ENCODE data around the gene CTNND2. TPM values are rescaled to one million over a fixed set of nuclear protein-coding genes. Genes with fewer than 3 reads are reported as not detected.

Gene CTNND2
- total RNA-seq, 1 donor from 2014 or later = 13.9 TPM

- Histone ChIP-seq H4K20me1 (ENCODE audit: low read depth) (no peaks in the 10 kb centered on the region), H3F3A (ENCODE audit: low read depth) (no peaks in the 10 kb centered on the region), H3K79me2 (ENCODE audit: low read depth) (no peaks in the 10 kb centered on the region), H3K9me3 (ENCODE audit: low read depth) (no peaks in the 10 kb centered on the region), H2AFZ (replicated peaks) (no peak overlapping the region), H3K4me2 (no peak overlapping the region), H3K4me3 (no peak overlapping the region), H3K27me3 (no peaks in the 10 kb centered on the region), H3K27ac (no peak overlapping the region), H3K4me1 (no peaks in the 10 kb centered on the region), H3K9ac (no peak overlapping the region), H3K36me3 (no peaks in the 10 kb centered on the region)
- no peaks in the 10 kb centered on the region for H3K4me1 Mint-ChIP-seq
- peaks cover 5% of the 10 kb centered on the region for H3K36me3 Mint-ChIP-seq
- peaks cover 2% of the 10 kb centered on the region for H3K27me3 Mint-ChIP-seq (ENCODE audit: insufficient read depth, low read depth)
- no peak overlapping the region for H3K27ac Mint-ChIP-seq
- H3K9me3 Mint-ChIP-seq = no peaks in the 10 kb centered on the region
- no peak for DNase-seq (ENCODE audit: low spot score)
- TF ChIP-seq EZH2 (IDR thresholded peaks at IDR 0.05) (no peak), EZH2phosphoT487 (IDR thresholded peaks at IDR 0.05) (no peak)
- TF ChIP-seq, protein P1, sequence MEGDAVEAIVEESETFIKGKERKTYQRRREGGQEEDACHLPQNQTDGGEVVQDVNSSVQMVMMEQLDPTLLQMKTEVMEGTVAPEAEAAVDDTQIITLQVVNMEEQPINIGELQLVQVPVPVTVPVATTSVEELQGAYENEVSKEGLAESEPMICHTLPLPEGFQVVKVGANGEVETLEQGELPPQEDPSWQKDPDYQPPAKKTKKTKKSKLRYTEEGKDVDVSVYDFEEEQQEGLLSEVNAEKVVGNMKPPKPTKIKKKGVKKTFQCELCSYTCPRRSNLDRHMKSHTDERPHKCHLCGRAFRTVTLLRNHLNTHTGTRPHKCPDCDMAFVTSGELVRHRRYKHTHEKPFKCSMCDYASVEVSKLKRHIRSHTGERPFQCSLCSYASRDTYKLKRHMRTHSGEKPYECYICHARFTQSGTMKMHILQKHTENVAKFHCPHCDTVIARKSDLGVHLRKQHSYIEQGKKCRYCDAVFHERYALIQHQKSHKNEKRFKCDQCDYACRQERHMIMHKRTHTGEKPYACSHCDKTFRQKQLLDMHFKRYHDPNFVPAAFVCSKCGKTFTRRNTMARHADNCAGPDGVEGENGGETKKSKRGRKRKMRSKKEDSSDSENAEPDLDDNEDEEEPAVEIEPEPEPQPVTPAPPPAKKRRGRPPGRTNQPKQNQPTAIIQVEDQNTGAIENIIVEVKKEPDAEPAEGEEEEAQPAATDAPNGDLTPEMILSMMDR (IDR thresholded peaks at IDR 0.05) = no peak
- no peak overlapping the region for H3K4me3 Mint-ChIP-seq
Observed at GRCh38 chr5:11455505-11455904, 448.7 kb downstream of the CTNND2 start.

GRCh38 chr5:11452852-11453251, 451.4 kb downstream of the CTNND2 start:
- no peaks in the 10 kb centered on the region for H3K36me3 ChIP-seq

GRCh38 chr5:11449966-11450365, 454.3 kb downstream of the CTNND2 start:
- no peaks in the 10 kb centered on the region for H4K20me1 ChIP-seq (ENCODE audit: low read depth)
- no peak for DNase-seq (ENCODE audit: low spot score)
- Mint-ChIP-seq H3K27ac (no peak overlapping the region), H3K4me1 (peaks cover 15% of the 10 kb centered on the region), H3K36me3 (peaks cover 3% of the 10 kb centered on the region), H3K4me3 (no peak overlapping the region), H3K27me3 (ENCODE audit: insufficient read depth, low read depth) (no peaks in the 10 kb centered on the region), H3K9me3 (peaks cover 2% of the 10 kb centered on the region)
- TF ChIP-seq, protein P1 (IDR thresholded peaks at IDR 0.05) = no peak
- TF ChIP-seq EZH2phosphoT487 (IDR thresholded peaks at IDR 0.05) = no peak
- H3K9ac ChIP-seq = no peak overlapping the region
- H3K36me3 ChIP-seq = no peaks in the 10 kb centered on the region
- peaks cover 23% of the 10 kb centered on the region for H3K4me1 ChIP-seq
- no peaks in the 10 kb centered on the region for H3K9me3 ChIP-seq (ENCODE audit: low read depth)
- H3K27ac ChIP-seq = no peak overlapping the region
- no peak overlapping the region for H3K4me3 ChIP-seq
- H2AFZ ChIP-seq (replicated peaks) = no peak overlapping the region
- no peaks in the 10 kb centered on the region for H3K79me2 ChIP-seq (ENCODE audit: low read depth)
- no peaks in the 10 kb centered on the region for H3K27me3 ChIP-seq
- no peaks in the 10 kb centered on the region for H3F3A ChIP-seq (ENCODE audit: low read depth)
- H3K4me2 ChIP-seq = no peak overlapping the region

More at GRCh38 chr5:11452852-11453251, 451.4 kb downstream of the CTNND2 start:
- Mint-ChIP-seq H3K36me3 (peaks cover 5% of the 10 kb centered on the region), H3K27me3 (ENCODE audit: insufficient read depth, low read depth) (no peaks in the 10 kb centered on the region), H3K4me3 (no peak overlapping the region), H3K4me1 (peaks cover 9% of the 10 kb centered on the region), H3K27ac (no peak overlapping the region), H3K9me3 (no peaks in the 10 kb centered on the region)
- TF ChIP-seq, protein P1 (IDR thresholded peaks at IDR 0.05) = no peak
- TF ChIP-seq EZH2phosphoT487 (IDR thresholded peaks at IDR 0.05) = no peak
- no peak for TF ChIP-seq EZH2 (IDR thresholded peaks at IDR 0.05)
- Histone ChIP-seq H3K79me2 (ENCODE audit: low read depth) (no peaks in the 10 kb centered on the region), H3K9me3 (ENCODE audit: low read depth) (no peaks in the 10 kb centered on the region), H2AFZ (replicated peaks) (no peak overlapping the region), H3K27me3 (no peaks in the 10 kb centered on the region), H3K4me2 (no peak overlapping the region), H3K9ac (no peak overlapping the region), H3K27ac (no peak overlapping the region), H3K4me1 (peaks cover 15% of the 10 kb centered on the region), H3F3A (ENCODE audit: low read depth) (no peaks in the 10 kb centered on the region), H3K4me3 (no peak overlapping the region), H4K20me1 (ENCODE audit: low read depth) (no peaks in the 10 kb centered on the region)
- no peak for DNase-seq (ENCODE audit: low spot score)
